ENCODE data around the gene SNX24. TPM values are rescaled to one million over a fixed set of nuclear protein-coding genes. Genes with fewer than 3 reads are reported as not detected.

SNX24 gene
- total RNA-seq, 1 experiment from 2014 or later, result 10.8 TPM

GRCh38 chr5:122933956-122934355 lies 88.5 kb downstream of the SNX24 start:
- no peaks in the 10 kb centered on the region for H4K20me1 ChIP-seq (ENCODE audit: insufficient read depth)
- ChIA-PET RAD21 (ENCODE audit: low non-redundant PET in 1 of 2, low total read pairs in 2 of 2, uncharacterized antibody in 2 of 2, unreplicated experiment in 2 of 2) (no interaction called here), POLR2A (no interaction called here), CTCF (no interaction called here)
- no peak for TF ChIP-seq SRF (IDR thresholded peaks at IDR 0.05; ENCODE audit: low read depth)
- TF ChIP-seq CEBPB (IDR thresholded peaks at IDR 0.05; ENCODE audit: low read depth), result no peak
- TF ChIP-seq JUND (IDR thresholded peaks at IDR 0.05), result no peak
- TF ChIP-seq EZH2phosphoT487 (IDR thresholded peaks at IDR 0.05; ENCODE audit: borderline replicate concordance), result no peak
- TF ChIP-seq POLR2AphosphoS5 (IDR thresholded peaks at IDR 0.05; ENCODE audit: low read depth, low read length), result no peak
- TF ChIP-seq ZNF274 (IDR thresholded peaks at IDR 0.05; ENCODE audit: low read depth, low read length), result no peak
- no peak for TF ChIP-seq CTCF (IDR thresholded peaks at IDR 0.05 in 2 of 3, conservative IDR thresholded peaks at IDR 0.05 in 1 of 3; ENCODE audit: borderline replicate concordance in 1 of 3, insufficient read depth in 1 of 3, low read depth in 2 of 3, low read length in 2 of 3)
- no peak for TF ChIP-seq MAX (IDR thresholded peaks at IDR 0.05)
- TF ChIP-seq REST (IDR thresholded peaks at IDR 0.05; ENCODE audit: low read depth), result no peak
- no peak for DNase-seq (ENCODE audit: low read depth, low spot score)
- no peaks in the 10 kb centered on the region for H3K9me2 ChIP-seq (ENCODE audit: insufficient read depth)
- intact Hi-C loops (cut with micrococcal nuclease), result no loop called here
- no peaks in the 10 kb centered on the region for H3K27me3 ChIP-seq (ENCODE audit: insufficient read depth, low read length)
- H2AFZ ChIP-seq (ENCODE audit: low read depth, low read length, poor library complexity, severe bottlenecking), result no peak overlapping the region
- H3K9ac ChIP-seq (ENCODE audit: low read length), result no peak overlapping the region
- no peaks in the 10 kb centered on the region for H3K79me2 ChIP-seq (ENCODE audit: insufficient read depth, low read length)
- no TSS peak for BruUV-seq (replicated peaks)
- no peak overlapping the region for H3K4me3 ChIP-seq (replicated peaks in 1 of 2; ENCODE audit: low read depth in 1 of 2, low read length in 2 of 2)
- no peaks in the 10 kb centered on the region for H3K4me1 ChIP-seq (ENCODE audit: control insufficient read depth in 1 of 2, insufficient read depth in 2 of 2, low read length in 2 of 2)
- no peak overlapping the region for H3K4me2 ChIP-seq (ENCODE audit: low read length)
- H3K27ac ChIP-seq (ENCODE audit: low read depth, low read length), result no peak overlapping the region
- ATAC-seq, result no peak
- H3K36me3 ChIP-seq (ENCODE audit: control insufficient read depth in 1 of 2, insufficient read depth in 2 of 2, low read length in 2 of 2), result no peaks in the 10 kb centered on the region
- no peaks in the 10 kb centered on the region for H3K9me3 ChIP-seq (ENCODE audit: control insufficient read depth in 1 of 2, insufficient read depth in 1 of 2, low read depth in 1 of 2, low read length in 2 of 2)
